AG09309 (cell line): ENCODE results near the gene UNC13A.

Experiments used
- DNase-seq: peaks from one replicate; pipeline ENCODE4 v3.0.0-alpha.2; 2010; ENCODE audit warnings: low read depth
- H3K4me3 ChIP-seq: 2 replicates; pipeline ENCODE4 v1.5.1; 2011; ENCODE audit warnings: mild to moderate bottlenecking, low read depth, low read length, moderate library complexity; ENCODE audit not compliant: control insufficient read depth
- TF ChIP-seq, protein P1 (sequence below): IDR thresholded peaks from 2 replicates; pipeline ENCODE4 v1.5.1; 2011; ENCODE audit warnings: mild to moderate bottlenecking, low read depth, low read length, inconsistent platforms; ENCODE audit not compliant: insufficient read depth, control insufficient read depth; ENCODE audit errors: missing control alignments

The UNC13A gene

DNA sequence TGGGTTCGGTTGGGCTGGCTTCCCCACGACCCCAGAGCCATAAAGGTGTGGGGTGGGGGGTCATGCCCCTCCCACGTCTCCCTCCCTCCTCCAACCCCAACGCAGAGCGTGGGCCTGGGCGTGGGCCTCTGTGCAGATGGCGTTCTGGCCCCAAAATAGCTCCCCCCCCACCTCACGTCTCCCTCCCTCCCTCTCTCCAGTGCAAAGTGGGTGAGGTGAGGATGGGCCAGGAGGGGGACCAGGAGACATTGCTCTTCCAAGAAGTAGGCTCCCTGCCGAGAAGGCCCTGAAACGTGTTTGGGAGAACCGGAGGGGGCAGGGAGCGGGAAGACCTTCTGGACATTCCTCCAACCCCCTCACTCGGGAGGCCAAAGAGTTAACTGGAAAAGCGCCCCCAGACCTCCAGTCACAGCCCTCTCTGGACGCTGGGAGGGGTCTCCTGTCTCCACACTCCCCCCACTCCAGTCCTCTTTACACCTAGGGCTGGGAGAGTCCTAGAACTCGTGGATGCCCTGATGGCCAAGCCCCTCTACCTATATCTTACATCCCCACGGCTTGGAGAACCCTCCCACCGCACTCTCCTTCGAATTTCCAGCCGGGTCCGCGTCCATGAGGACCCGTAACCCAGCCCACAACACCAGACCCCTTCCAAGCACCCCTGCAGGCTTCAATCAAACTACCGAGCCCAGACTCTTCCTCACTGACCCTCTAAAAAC is 855 bp downstream of the UNC13A start:
- peak overlapping the region; percentile 40 for H3K4me3 ChIP-seq
- DNase-seq: no peak

DNA sequence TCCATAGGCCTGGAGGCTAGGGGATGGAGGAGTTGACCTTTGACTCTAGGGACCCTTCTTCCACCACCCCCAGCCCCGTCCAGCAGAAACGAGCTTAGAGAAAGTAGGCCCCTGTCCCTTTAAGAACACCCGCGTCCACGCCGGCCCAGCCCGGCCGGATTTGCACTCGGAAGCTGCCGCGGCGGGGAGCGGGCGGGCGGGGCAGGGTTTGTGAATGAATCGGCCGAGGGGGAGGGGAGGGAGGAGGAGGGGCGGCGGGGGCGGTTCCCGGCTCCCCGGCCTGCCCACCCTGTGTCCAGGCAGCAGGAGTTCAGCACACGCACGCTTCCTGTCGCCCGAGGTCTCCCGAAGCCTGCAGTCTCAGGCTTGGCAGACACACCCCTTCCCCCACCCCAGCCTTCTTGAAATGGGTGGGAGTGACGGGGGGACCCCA is 1.5 kb downstream of the UNC13A start:
- H3K4me3 ChIP-seq: peak overlapping the region; percentile 19
- TF ChIP-seq, protein P1, sequence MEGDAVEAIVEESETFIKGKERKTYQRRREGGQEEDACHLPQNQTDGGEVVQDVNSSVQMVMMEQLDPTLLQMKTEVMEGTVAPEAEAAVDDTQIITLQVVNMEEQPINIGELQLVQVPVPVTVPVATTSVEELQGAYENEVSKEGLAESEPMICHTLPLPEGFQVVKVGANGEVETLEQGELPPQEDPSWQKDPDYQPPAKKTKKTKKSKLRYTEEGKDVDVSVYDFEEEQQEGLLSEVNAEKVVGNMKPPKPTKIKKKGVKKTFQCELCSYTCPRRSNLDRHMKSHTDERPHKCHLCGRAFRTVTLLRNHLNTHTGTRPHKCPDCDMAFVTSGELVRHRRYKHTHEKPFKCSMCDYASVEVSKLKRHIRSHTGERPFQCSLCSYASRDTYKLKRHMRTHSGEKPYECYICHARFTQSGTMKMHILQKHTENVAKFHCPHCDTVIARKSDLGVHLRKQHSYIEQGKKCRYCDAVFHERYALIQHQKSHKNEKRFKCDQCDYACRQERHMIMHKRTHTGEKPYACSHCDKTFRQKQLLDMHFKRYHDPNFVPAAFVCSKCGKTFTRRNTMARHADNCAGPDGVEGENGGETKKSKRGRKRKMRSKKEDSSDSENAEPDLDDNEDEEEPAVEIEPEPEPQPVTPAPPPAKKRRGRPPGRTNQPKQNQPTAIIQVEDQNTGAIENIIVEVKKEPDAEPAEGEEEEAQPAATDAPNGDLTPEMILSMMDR: no peak
- no peak for DNase-seq

More for the DNA sequence above, 855 bp downstream of the UNC13A start:
- TF ChIP-seq, protein P1: no peak

DNA sequence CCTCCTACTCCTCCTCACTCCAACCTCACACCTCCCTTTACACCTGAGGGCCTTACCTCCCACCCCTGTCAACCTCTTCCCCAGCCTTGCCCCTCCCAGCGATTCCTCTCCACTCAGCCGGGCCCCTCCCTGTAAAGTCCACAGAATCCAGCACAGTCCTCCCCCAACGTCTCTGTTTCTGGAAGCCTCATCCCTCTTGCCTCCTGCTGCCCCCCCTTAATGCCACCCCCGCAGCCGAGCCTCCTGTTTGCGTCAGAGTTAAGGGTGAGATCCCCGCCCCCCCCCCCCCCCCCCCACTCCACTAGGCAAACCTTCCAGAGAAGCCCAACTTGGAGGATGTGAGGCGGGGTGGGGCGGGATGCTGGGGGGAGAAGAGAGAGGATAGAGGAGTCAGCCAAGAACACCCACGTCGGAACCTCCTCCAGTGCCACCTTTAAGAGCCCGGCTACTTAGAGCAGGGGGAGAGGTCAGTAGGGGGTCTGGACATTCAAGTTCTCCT is 2.1 kb downstream of the UNC13A start:
- TF ChIP-seq, protein P1: no peak
- peak overlapping the region; percentile 19 for H3K4me3 ChIP-seq
- no peak for DNase-seq

DNA sequence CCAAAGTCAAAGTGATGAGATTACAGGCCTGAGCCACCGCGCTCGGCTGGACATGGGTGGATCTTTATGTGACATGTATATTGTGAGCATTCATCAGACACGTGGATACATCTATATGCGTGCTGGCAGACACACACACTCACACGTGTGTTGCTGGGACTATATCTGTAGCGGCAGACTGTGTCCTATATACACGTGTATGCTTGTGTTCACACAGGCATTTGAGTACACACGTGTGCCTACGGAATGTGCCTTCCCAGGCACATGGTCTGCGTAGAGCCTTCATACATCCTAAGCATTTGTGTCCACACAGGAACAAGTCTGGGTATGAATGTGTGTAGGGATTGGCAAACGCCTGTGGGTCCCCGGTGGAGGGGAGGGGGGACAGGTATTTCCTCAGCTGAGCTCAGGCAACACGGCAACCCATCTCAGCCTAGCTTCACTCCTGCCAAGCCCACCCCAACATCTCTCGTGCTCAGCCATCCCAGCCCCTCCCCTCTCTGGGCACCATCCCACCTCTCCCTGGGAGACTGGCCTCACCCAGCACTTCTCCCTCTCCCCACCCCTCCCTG is 2.6 kb downstream of the UNC13A start:
- no peak for DNase-seq
- TF ChIP-seq, protein P1: no peak
- no peak overlapping the region for H3K4me3 ChIP-seq

DNA sequence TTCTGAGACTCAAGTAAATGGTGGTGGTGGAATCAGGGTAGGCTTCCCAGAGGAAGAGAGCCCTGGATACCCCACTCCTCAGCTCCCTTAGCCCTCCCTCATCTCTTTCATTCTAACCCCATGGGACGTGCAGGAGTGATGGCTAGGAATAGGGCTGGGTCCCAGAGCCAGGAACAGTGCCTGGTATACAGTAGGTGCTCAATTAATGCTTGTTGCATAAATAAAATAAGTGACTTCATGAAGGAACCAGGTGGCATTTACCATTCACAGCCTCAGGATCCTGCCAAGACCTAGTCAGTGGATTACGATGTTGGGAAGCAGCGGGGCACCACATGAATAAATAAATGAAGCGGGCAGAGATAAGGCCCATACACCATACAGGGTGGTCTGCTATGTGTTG is 3.9 kb downstream of the UNC13A start:
- DNase-seq: no peak
- TF ChIP-seq, protein P1: no peak
- H3K4me3 ChIP-seq: no peak overlapping the region

DNA sequence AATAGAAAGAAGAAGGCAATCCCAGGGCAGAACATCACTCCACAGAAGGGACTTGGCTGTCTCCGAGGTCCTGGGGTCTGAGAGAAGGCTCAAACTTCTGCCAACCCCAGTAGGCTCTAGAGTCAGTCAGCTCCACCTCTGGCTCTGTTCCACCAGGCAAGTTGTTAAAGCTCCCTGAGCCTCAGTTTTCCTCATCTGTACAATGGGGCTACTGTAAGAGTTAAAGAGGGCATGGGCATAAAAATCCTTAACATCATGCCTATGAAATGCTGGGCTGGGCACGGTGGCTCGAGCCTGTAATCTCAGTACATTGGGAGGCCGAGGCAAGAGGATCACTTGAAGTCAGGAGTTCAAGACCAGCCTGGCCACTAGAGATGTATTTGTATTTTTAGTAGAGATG is 5.1 kb downstream of the UNC13A start:
- no peak for DNase-seq
- H3K4me3 ChIP-seq: no peak overlapping the region
- TF ChIP-seq, protein P1: no peak
